B cell (primary cell): ENCODE results near the gene ZNF33B. TPM values are rescaled to one million over a fixed set of nuclear protein-coding genes. Genes with fewer than 3 reads are reported as not detected.

ENCODE experiments used
- ATAC-seq: fragments of 200-7000 bp; cut with Tn5 transposase; one replicate; pipeline ENCODE4 v1.10.0; 2021; ENCODE audit warnings: low read depth, mild to moderate bottlenecking, moderate number of reproducible peaks, moderate library complexity
- CTCF ChIA-PET: fragments of 350-600 bp; sonication (Branson Sonifier 250); formaldehyde crosslinking; loops from one replicate; lab custom pipeline; 2021; ENCODE audit warnings: antibody characterized with exemption, inconsistent platforms; lab: Charles Lee
- POLR2A ChIA-PET: fragments of 350-600 bp; sonication (Branson Sonifier 250); formaldehyde crosslinking; loops from one replicate; lab custom pipeline; 2021; ENCODE audit warnings: antibody characterized with exemption; lab: Charles Lee
- DNase-seq: peaks from one replicate; pipeline ENCODE4 v3.0.0; 2013
- H2AFZ ChIP-seq: 2 replicates; pipeline ENCODE4 v1.6.1; 2012; ENCODE audit warnings: mild to moderate bottlenecking, low read depth, low read length; ENCODE audit not compliant: insufficient read depth, poor library complexity, severe bottlenecking
- H3K27ac ChIP-seq, 2 donors: 1 replicate in 1 of 2; 2 replicates in 1 of 2; pipeline ENCODE4 v1.5.1; 2012 to 2013; ENCODE audit warnings: low read length in 2 of 2, mild to moderate bottlenecking in 2 of 2, moderate library complexity in 1 of 2
- H3K27me3 ChIP-seq, 4 experiments: fragments of 200-600 bp in 1 of 4; sonication (generic) in 1 of 4; replicated peaks in 1 of 4; 1 replicate in 2 of 4; 2 replicates in 2 of 4; pipeline versions ENCODE4 v1.6.1 to v1.7.0; 2013 to 2016; ENCODE audit warnings: low read length in 3 of 4, mild to moderate bottlenecking in 2 of 4, mixed read lengths in 1 of 4, moderate library complexity in 1 of 4; ENCODE audit not compliant: insufficient read depth in 4 of 4, control insufficient read depth in 3 of 4; ENCODE audit errors: control extremely low read depth in 1 of 4
- H3K36me3 ChIP-seq, 2 experiments: replicated peaks in 1 of 2; 1 replicate in 1 of 2; 2 replicates in 1 of 2; pipeline versions ENCODE4 v1.6.1 to v1.7.1; 2013; ENCODE audit warnings: low read length in 1 of 2; ENCODE audit not compliant: insufficient read depth in 2 of 2, control insufficient read depth in 1 of 2; ENCODE audit errors: control extremely low read depth in 1 of 2, extremely low read depth in 1 of 2
- H3K4me1 ChIP-seq, 2 donors: fragments of 200-600 bp in 1 of 2; sonication (generic) in 1 of 2; 1 replicate in 1 of 2; 2 replicates in 1 of 2; pipeline versions ENCODE4 v1.5.1 to v1.6.1; 2013 to 2017; ENCODE audit warnings: low read length in 2 of 2; ENCODE audit not compliant: control insufficient read depth in 2 of 2, insufficient read depth in 2 of 2
- H3K4me2 ChIP-seq: replicated peaks from 2 replicates; pipeline ENCODE3; 2012; ENCODE audit warnings: mild to moderate bottlenecking, low read depth, low read length; ENCODE audit not compliant: poor library complexity, severe bottlenecking
- H3K4me3 ChIP-seq, 5 experiments: fragments of 200-600 bp in 1 of 5; sonication (generic) in 1 of 5; 1 replicate in 3 of 5; 2 replicates in 2 of 5; pipeline versions ENCODE4 v1.5.1 to v1.7.0; 2011 to 2016; ENCODE audit warnings: low read length in 4 of 5, mild to moderate bottlenecking in 4 of 5, low read depth in 2 of 5, control low read depth in 1 of 5, moderate library complexity in 1 of 5; ENCODE audit not compliant: insufficient read depth in 1 of 5; ENCODE audit errors: control extremely low read depth in 1 of 5, extremely low read depth in 1 of 5
- H3K79me2 ChIP-seq: fragments of 200-600 bp; sonication (generic); one replicate; pipeline ENCODE4 v1.6.0; 2016; ENCODE audit warnings: low read length; ENCODE audit not compliant: control insufficient read depth, insufficient read depth
- H3K9ac ChIP-seq: fragments of 200-600 bp; sonication (generic); 2 replicates; pipeline ENCODE4 v1.6.1; 2017; ENCODE audit warnings: mild to moderate bottlenecking, low read length, moderate library complexity
- H3K9me3 ChIP-seq, 3 donors: one replicate each; pipeline versions ENCODE4 v1.6.1 to v1.7.1; 2013; ENCODE audit warnings: low read length in 2 of 3; ENCODE audit not compliant: control insufficient read depth in 2 of 3, insufficient read depth in 1 of 3; ENCODE audit errors: control extremely low read depth in 1 of 3
- H4K20me1 ChIP-seq: 2 replicates; pipeline ENCODE4 v1.6.0; 2012; ENCODE audit warnings: mild to moderate bottlenecking, low read length; ENCODE audit not compliant: insufficient read depth, control insufficient read depth, poor library complexity, severe bottlenecking
- H3K27ac Mint-ChIP-seq: one replicate; pipeline ENCODE4 v1.8.0; 2021; ENCODE audit warnings: mixed read lengths
- H3K27me3 Mint-ChIP-seq: one replicate; pipeline ENCODE4 v1.8.0; 2021; ENCODE audit warnings: mixed read lengths
- H3K4me1 Mint-ChIP-seq: one replicate; pipeline ENCODE4 v1.8.0; 2021; ENCODE audit warnings: mixed read lengths
- H3K4me3 Mint-ChIP-seq: one replicate; pipeline ENCODE4 v1.8.0; 2021; ENCODE audit warnings: mixed read lengths
- H3K9me3 Mint-ChIP-seq: one replicate; pipeline ENCODE4 v1.8.0; 2022; ENCODE audit warnings: mixed read lengths; ENCODE audit not compliant: insufficient read depth
- EZH2 ChIP-seq: IDR thresholded peaks from 2 replicates; pipeline ENCODE4 v1.6.1; 2012; ENCODE audit warnings: borderline replicate concordance, low read depth, mild to moderate bottlenecking, moderate library complexity, low read length; ENCODE audit not compliant: insufficient read depth, poor library complexity, severe bottlenecking
- WGBS: methylation state at CpG from one replicate; pipeline ENCODE4 v1.1.5; 2013; ENCODE audit warnings: missing lambda C conversion rate; ENCODE audit not compliant: insufficient coverage; 5-methylcytosine and 5-hydroxymethylcytosine counted together
- intact Hi-C: fragments of 100-400 bp; cut with micrococcal nuclease; formaldehyde crosslinking; loops from one replicate; pipeline ENCODE4 v1.10.0; 2022
- polyA plus RNA-seq: library from polyadenylated mRNA; depleted of rRNA; stranded (reverse); fragments of >200 nt; gene quantifications from 2 replicates; pipeline ENCODE4 v1.2.3, GENCODE V29; 2012
- total RNA-seq, 2 donors: library from RNA; stranded (reverse); fragments of 120-200 nt in 1 of 2; gene quantifications; 1 replicate in 1 of 2; 2 replicates in 1 of 2; pipeline versions ENCODE4 v1.2.3 to v1.2.4, GENCODE V29; 2013 to 2022
- TF ChIP-seq, protein P1 (sequence below): fragments of 200-600 bp; IDR thresholded peaks from one replicate; pipeline ENCODE4 v1.8.0; 2022; ENCODE audit warnings: antibody characterized with exemption, mild to moderate bottlenecking

The ZNF33B gene
- total and polyA plus RNA-seq, 2 donors (not counting 1 experiment from before 2014, with no cell fraction given) = 15.5 to 66.9 TPM

- H3K4me1 ChIP-seq = peaks cover 11 to 12% of the 10 kb centered on the region in 2 donors
- CTCF ChIA-PET = no interaction called here
- peaks cover 3 to 6% (median 4%) of the 10 kb centered on the region in 3 donors for H3K9me3 ChIP-seq
- no peaks in the 10 kb centered on the region for H4K20me1 ChIP-seq
- H3K4me3 Mint-ChIP-seq = peak overlapping the region; percentile 66
- H3K27ac ChIP-seq = peak overlapping the region in 1 of 2 donors; percentile 60
- POLR2A ChIA-PET = no interaction called here
- ATAC-seq (peak; percentile 71), DNase-seq (peak; percentile 28)
- H3K9me3 Mint-ChIP-seq = peaks cover 2% of the 10 kb centered on the region
- H3K4me3 ChIP-seq = no peak overlapping the region
- TF ChIP-seq EZH2 = no peak
- TF ChIP-seq, protein P1, sequence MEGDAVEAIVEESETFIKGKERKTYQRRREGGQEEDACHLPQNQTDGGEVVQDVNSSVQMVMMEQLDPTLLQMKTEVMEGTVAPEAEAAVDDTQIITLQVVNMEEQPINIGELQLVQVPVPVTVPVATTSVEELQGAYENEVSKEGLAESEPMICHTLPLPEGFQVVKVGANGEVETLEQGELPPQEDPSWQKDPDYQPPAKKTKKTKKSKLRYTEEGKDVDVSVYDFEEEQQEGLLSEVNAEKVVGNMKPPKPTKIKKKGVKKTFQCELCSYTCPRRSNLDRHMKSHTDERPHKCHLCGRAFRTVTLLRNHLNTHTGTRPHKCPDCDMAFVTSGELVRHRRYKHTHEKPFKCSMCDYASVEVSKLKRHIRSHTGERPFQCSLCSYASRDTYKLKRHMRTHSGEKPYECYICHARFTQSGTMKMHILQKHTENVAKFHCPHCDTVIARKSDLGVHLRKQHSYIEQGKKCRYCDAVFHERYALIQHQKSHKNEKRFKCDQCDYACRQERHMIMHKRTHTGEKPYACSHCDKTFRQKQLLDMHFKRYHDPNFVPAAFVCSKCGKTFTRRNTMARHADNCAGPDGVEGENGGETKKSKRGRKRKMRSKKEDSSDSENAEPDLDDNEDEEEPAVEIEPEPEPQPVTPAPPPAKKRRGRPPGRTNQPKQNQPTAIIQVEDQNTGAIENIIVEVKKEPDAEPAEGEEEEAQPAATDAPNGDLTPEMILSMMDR = no peak
- peaks cover 2 to 10% of the 10 kb centered on the region in 2 experiments for H3K36me3 ChIP-seq
- H3K27ac Mint-ChIP-seq = peak overlapping the region; percentile 83
- H3K4me1 Mint-ChIP-seq = peaks cover 29% of the 10 kb centered on the region
- H3K27me3 Mint-ChIP-seq = no peaks in the 10 kb centered on the region
- H2AFZ ChIP-seq = no peak overlapping the region
- WGBS = 100% methylated on average over 1 of the region's 1 CpG
- peak overlapping the region; percentile 31 for H3K9ac ChIP-seq
- H3K4me2 ChIP-seq = peak overlapping the region; percentile 48
- H3K79me2 ChIP-seq = peaks cover 11% of the 10 kb centered on the region
- H3K27me3 ChIP-seq = no peaks in the 10 kb centered on the region
- intact Hi-C loops = no loop called here
Observed at GRCh38 chr10:42609872-42610271, 28.5 kb downstream of the ZNF33B start.

DNA sequence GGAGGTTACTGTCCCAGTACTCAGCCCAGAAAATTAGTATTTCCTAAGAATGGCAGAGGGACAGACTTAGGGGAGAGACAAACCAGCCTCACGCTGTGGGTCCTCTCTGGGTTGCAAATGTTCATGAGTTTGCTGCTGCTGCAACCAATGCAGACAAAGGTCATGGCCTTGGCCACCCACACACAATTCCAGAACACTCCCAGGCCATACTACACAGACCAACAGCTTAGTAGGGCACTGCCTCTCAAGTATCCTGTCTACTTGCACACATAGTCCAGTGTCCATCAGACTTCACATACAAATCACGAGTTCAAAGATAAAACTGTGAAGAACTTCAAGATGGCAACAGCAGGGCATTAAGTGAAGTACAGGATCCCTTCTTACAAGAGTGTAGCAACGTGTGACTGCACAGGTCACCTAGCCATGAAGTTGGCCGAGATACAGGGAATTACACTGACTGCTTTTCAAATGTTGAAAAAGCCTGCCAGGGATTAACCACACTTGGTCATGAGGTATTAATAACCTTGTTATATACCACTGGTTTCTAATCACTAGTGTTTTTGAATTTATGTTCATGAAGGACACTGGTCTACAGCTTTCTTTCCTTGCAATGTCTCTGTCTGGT lies 40.0 kb downstream of the ZNF33B start:
- no peak overlapping the region for H3K4me3 ChIP-seq
- no peak overlapping the region for H2AFZ ChIP-seq
- no peaks in the 10 kb centered on the region for H3K27me3 Mint-ChIP-seq
- no peak overlapping the region for H3K27ac Mint-ChIP-seq
- peaks cover 2 to 23% (median 8%) of the 10 kb centered on the region in 3 donors for H3K9me3 ChIP-seq
- H3K79me2 ChIP-seq = no peaks in the 10 kb centered on the region
- H3K9me3 Mint-ChIP-seq = peaks cover 17% of the 10 kb centered on the region
- intact Hi-C loops = no loop called here
- POLR2A ChIA-PET = no interaction called here
- H3K27ac ChIP-seq = no peak overlapping the region
- CTCF ChIA-PET = no interaction called here
- WGBS = 93% methylated on average over 4 of the region's 4 CpGs
- H3K9ac ChIP-seq = no peak overlapping the region
- H4K20me1 ChIP-seq = no peaks in the 10 kb centered on the region
- no peaks in the 10 kb centered on the region for H3K4me1 ChIP-seq
- H3K4me2 ChIP-seq = no peak overlapping the region
- no peak overlapping the region for H3K4me3 Mint-ChIP-seq
- ATAC-seq (no peak), DNase-seq (no peak)
- H3K27me3 ChIP-seq = no peaks in the 10 kb centered on the region
- H3K4me1 Mint-ChIP-seq = no peaks in the 10 kb centered on the region
- peaks cover 14 to 24% of the 10 kb centered on the region in 2 experiments for H3K36me3 ChIP-seq
- TF ChIP-seq, protein P1 = no peak
- TF ChIP-seq EZH2 = no peak
